Upper lobe of right lung (tissue), 1 donor: ENCODE measurements around the gene ABCG1. TPM values are rescaled to one million over a fixed set of nuclear protein-coding genes. Genes with fewer than 3 reads are reported as not detected.

Source experiments
- ATAC-seq: fragments of 200-7000 bp; cut with Tn5 transposase; one replicate; pipeline ENCODE4 v1.9.1; 2020; ENCODE audit warnings: mild to moderate bottlenecking, moderate library complexity
- DNase-seq: peaks from one replicate; pipeline ENCODE4 v3.0.0-alpha.2; 2020
- H3K27ac ChIP-seq: fragments of 200-600 bp; one replicate; pipeline ENCODE4 v1.8.0; 2022
- H3K27me3 ChIP-seq: fragments of 200-600 bp; one replicate; pipeline ENCODE4 v1.8.0; 2022; ENCODE audit warnings: mild to moderate bottlenecking
- H3K36me3 ChIP-seq: fragments of 200-600 bp; one replicate; pipeline ENCODE4 v1.8.0; 2022
- H3K4me1 ChIP-seq: fragments of 200-600 bp; one replicate; pipeline ENCODE4 v1.8.0; 2022
- H3K4me3 ChIP-seq: fragments of 200-600 bp; one replicate; pipeline ENCODE4 v1.8.0; 2022; ENCODE audit warnings: mild to moderate bottlenecking
- H3K9me3 ChIP-seq: fragments of 200-600 bp; one replicate; pipeline ENCODE4 v1.8.0; 2022
- CTCF ChIP-seq: fragments of 200-600 bp; IDR thresholded peaks from one replicate; pipeline ENCODE4 v1.8.0; 2022; ENCODE audit warnings: antibody characterized with exemption
- intact Hi-C: fragments of 100-400 bp; cut with DNase I; formaldehyde crosslinking; loops from one replicate; pipeline ENCODE4 v1.11.0; 2022
- total RNA-seq: library from RNA; stranded (reverse); fragmentation: NEBNext Ultra II Directional; extraction: Animal tissue kit (Norgen Biotek cat#: 25700); gene quantifications from one replicate; pipeline ENCODE4 v1.2.1, GENCODE V29; 2021
- donor health status: DM: no; HTN: yes; CAD: no; lungs with severe emphysema.

The ABCG1 gene
- total RNA-seq, 1 donor from 2014 or later = 62.6 TPM

GRCh38 chr21:42302794-42303193 is 83.9 kb downstream of the ABCG1 start:
- H3K27me3 ChIP-seq = no peaks in the 10 kb centered on the region
- H3K27ac ChIP-seq = no peak overlapping the region
- ATAC-seq = no peak
- peaks cover 16% of the 10 kb centered on the region for H3K4me1 ChIP-seq
- intact Hi-C loops = no loop called here
- DNase-seq = no peak
- H3K36me3 ChIP-seq = no peaks in the 10 kb centered on the region
- no peaks in the 10 kb centered on the region for H3K9me3 ChIP-seq
- no peak for TF ChIP-seq CTCF
- H3K4me3 ChIP-seq = no peak overlapping the region

GRCh38 chr21:42303443-42303842 is 84.5 kb downstream of the ABCG1 start:
- Histone ChIP-seq H3K9me3 (no peaks in the 10 kb centered on the region), H3K36me3 (no peaks in the 10 kb centered on the region), H3K27me3 (peaks cover 5% of the 10 kb centered on the region), H3K27ac (no peak overlapping the region), H3K4me3 (no peak overlapping the region), H3K4me1 (peaks cover 16% of the 10 kb centered on the region)
- intact Hi-C loops = no loop called here
- ATAC-seq = no peak
- no peak for DNase-seq
- no peak for TF ChIP-seq CTCF

GRCh38 chr21:42304556-42305454 is 85.9 kb downstream of the ABCG1 start:
- Histone ChIP-seq H3K27ac (no peak overlapping the region), H3K9me3 (no peaks in the 10 kb centered on the region), H3K36me3 (no peaks in the 10 kb centered on the region), H3K27me3 (peaks cover 7% of the 10 kb centered on the region), H3K4me3 (no peak overlapping the region), H3K4me1 (peaks cover 20% of the 10 kb centered on the region)
- DNase-seq (no peak), ATAC-seq (no peak)
- intact Hi-C loops = no loop called here
- no peak for TF ChIP-seq CTCF

GRCh38 chr21:42305707-42306147 is 86.8 kb downstream of the ABCG1 start:
- Histone ChIP-seq H3K36me3 (no peaks in the 10 kb centered on the region), H3K9me3 (no peaks in the 10 kb centered on the region), H3K4me1 (peaks cover 15% of the 10 kb centered on the region), H3K27ac (no peak overlapping the region), H3K4me3 (no peak overlapping the region), H3K27me3 (peaks cover 7% of the 10 kb centered on the region)
- DNase-seq = no peak
- TF ChIP-seq CTCF = no peak
- intact Hi-C loops = no loop called here
- ATAC-seq = no peak

GRCh38 chr21:42306366-42307035 is 87.6 kb downstream of the ABCG1 start:
- no peak overlapping the region for H3K4me3 ChIP-seq
- TF ChIP-seq CTCF = no peak
- intact Hi-C loops = no loop called here
- ATAC-seq (no peak), DNase-seq (no peak)
- H3K4me1 ChIP-seq = peaks cover 12% of the 10 kb centered on the region
- H3K27me3 ChIP-seq = peaks cover 7% of the 10 kb centered on the region
- H3K9me3 ChIP-seq = no peaks in the 10 kb centered on the region
- H3K27ac ChIP-seq = no peak overlapping the region
- no peaks in the 10 kb centered on the region for H3K36me3 ChIP-seq
